Measurements from ENCODE around the gene KIF16B. TPM values are rescaled to one million over a fixed set of nuclear protein-coding genes. Genes with fewer than 3 reads are reported as not detected.

Gene KIF16B
- total RNA-seq, 2 experiments from 2014 or later: 3.2 to 3.4 TPM

GRCh38 chr20:16321291-16321690 lies 252.0 kb downstream of the KIF16B start:
- DNase-seq: no peak
- ChIA-PET CTCF (no interaction called here), POLR2A (no interaction called here)
- Mint-ChIP-seq H3K4me1 (ENCODE audit: low read depth) (no peaks in the 10 kb centered on the region), H3K27ac (no peak overlapping the region), H3K36me3 (ENCODE audit: low read depth) (no peaks in the 10 kb centered on the region), H3K9me3 (ENCODE audit: insufficient read depth) (no peaks in the 10 kb centered on the region), H3K27me3 (ENCODE audit: low read depth) (no peaks in the 10 kb centered on the region), H3K4me3 (no peak overlapping the region)
- ATAC-seq: no peak

GRCh38 chr20:16317445-16318362 lies 255.5 kb downstream of the KIF16B start:
- ATAC-seq: no peak
- Mint-ChIP-seq H3K4me1 (ENCODE audit: low read depth) (no peaks in the 10 kb centered on the region), H3K27me3 (ENCODE audit: low read depth) (no peaks in the 10 kb centered on the region), H3K27ac (no peak overlapping the region), H3K36me3 (ENCODE audit: low read depth) (no peaks in the 10 kb centered on the region), H3K9me3 (ENCODE audit: insufficient read depth) (no peaks in the 10 kb centered on the region), H3K4me3 (no peak overlapping the region)
- DNase-seq: no peak
- ChIA-PET CTCF (no interaction called here), POLR2A (no interaction called here)

DNA sequence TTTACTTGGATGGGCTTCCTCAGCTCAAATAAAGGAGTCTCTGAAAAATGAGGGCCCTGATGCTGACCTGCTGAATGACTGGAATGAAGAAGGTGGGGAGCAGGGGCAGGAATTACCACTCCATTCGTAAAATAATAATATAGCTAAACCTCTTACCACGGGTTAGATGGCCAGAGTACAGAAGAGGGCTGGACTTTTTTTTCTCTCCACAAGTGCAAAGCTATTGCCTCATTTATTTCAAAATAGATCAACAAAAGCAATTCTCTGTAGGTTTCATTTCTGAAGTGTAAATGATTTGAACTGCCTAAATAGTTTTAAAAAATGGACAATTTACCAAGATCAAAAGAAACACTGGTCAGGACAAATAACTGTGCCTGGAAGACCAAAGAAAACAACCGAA lies 256.7 kb downstream of the KIF16B start:
- CTCF ChIA-PET: no interaction called here
- Mint-ChIP-seq H3K36me3 (ENCODE audit: low read depth) (no peaks in the 10 kb centered on the region), H3K4me1 (ENCODE audit: low read depth) (no peaks in the 10 kb centered on the region), H3K27ac (no peak overlapping the region), H3K9me3 (ENCODE audit: insufficient read depth) (peaks cover 5% of the 10 kb centered on the region), H3K4me3 (no peak overlapping the region), H3K27me3 (ENCODE audit: low read depth) (no peaks in the 10 kb centered on the region)
- POLR2A ChIA-PET: no interaction called here
- DNase-seq (no peak), ATAC-seq (no peak)

DNA sequence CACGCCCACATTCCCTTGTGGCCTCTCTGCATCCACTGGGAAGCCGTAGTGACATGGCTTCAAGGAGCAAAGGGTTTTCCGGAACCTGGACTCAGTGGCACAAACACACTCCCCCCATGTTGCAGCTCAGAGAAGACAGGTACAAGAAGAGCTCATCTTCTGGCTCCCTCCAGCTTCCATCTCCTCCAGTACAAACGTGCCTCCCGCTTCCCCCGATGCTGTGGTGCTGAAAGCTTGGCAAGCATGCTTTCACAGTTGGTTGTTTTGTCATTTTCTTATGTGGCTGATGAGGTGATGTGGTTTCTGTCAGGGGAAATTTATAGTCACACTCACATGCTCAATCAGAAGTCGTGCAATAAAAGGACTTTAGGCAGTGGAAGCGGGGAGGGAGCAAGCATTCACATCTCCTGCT lies 258.5 kb downstream of the KIF16B start:
- Mint-ChIP-seq H3K27me3 (ENCODE audit: low read depth) (no peaks in the 10 kb centered on the region), H3K9me3 (ENCODE audit: insufficient read depth) (peaks cover 5% of the 10 kb centered on the region), H3K4me1 (ENCODE audit: low read depth) (no peaks in the 10 kb centered on the region), H3K36me3 (ENCODE audit: low read depth) (no peaks in the 10 kb centered on the region), H3K4me3 (no peak overlapping the region), H3K27ac (no peak overlapping the region)
- ChIA-PET CTCF (no interaction called here), POLR2A (no interaction called here)
- DNase-seq: no peak
- ATAC-seq: no peak

GRCh38 chr20:16314320-16314719 lies 258.9 kb downstream of the KIF16B start:
- ChIA-PET CTCF (no interaction called here), POLR2A (no interaction called here)
- ATAC-seq (no peak), DNase-seq (no peak)
- no peaks in the 10 kb centered on the region for H3K36me3 Mint-ChIP-seq (ENCODE audit: low read depth)
- peaks cover 5% of the 10 kb centered on the region for H3K9me3 Mint-ChIP-seq (ENCODE audit: insufficient read depth)
- no peaks in the 10 kb centered on the region for H3K27me3 Mint-ChIP-seq (ENCODE audit: low read depth)
- no peak overlapping the region for H3K27ac Mint-ChIP-seq
- H3K4me3 Mint-ChIP-seq: no peak overlapping the region
- H3K4me1 Mint-ChIP-seq (ENCODE audit: low read depth): no peaks in the 10 kb centered on the region

- DNase-seq (no peak), ATAC-seq (no peak)
- ChIA-PET CTCF (no interaction called here), POLR2A (no interaction called here)
- Mint-ChIP-seq H3K27me3 (ENCODE audit: low read depth) (no peaks in the 10 kb centered on the region), H3K27ac (no peak overlapping the region), H3K4me1 (ENCODE audit: low read depth) (no peaks in the 10 kb centered on the region), H3K4me3 (no peak overlapping the region), H3K36me3 (ENCODE audit: low read depth) (no peaks in the 10 kb centered on the region), H3K9me3 (ENCODE audit: insufficient read depth) (peaks cover 5% of the 10 kb centered on the region)
Measured at GRCh38 chr20:16313917-16314316, 259.3 kb downstream of the KIF16B start.

GRCh38 chr20:16312998-16313397 lies 260.2 kb downstream of the KIF16B start:
- no peaks in the 10 kb centered on the region for H3K36me3 Mint-ChIP-seq (ENCODE audit: low read depth)
- no peak overlapping the region for H3K27ac Mint-ChIP-seq
- H3K9me3 Mint-ChIP-seq (ENCODE audit: insufficient read depth): peaks cover 5% of the 10 kb centered on the region
- ChIA-PET CTCF (no interaction called here), POLR2A (no interaction called here)
- ATAC-seq (no peak), DNase-seq (no peak)
- H3K4me1 Mint-ChIP-seq (ENCODE audit: low read depth): no peaks in the 10 kb centered on the region
- H3K27me3 Mint-ChIP-seq (ENCODE audit: low read depth): no peaks in the 10 kb centered on the region
- no peak overlapping the region for H3K4me3 Mint-ChIP-seq

DNA sequence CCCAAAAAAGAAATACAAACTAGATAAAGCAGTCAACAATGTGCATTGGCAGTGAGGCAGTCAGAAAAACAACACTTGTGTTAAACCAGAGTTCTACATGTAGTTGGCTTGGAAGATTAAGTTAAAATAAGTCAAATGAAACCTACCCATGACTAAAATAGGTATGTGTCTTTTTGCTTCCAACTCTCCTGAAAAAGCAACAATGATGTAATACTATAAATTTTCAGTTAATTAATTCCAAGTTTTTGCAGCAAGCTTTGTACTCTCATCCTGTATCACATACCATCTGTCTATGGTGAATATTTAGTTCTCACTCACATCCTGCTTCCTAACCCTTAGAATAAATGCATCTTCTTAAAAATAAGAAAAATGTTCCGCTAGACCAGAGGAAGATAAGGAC lies 261.5 kb downstream of the KIF16B start:
- ChIA-PET POLR2A (no interaction called here), CTCF (no interaction called here)
- H3K36me3 Mint-ChIP-seq (ENCODE audit: low read depth): no peaks in the 10 kb centered on the region

GRCh38 chr20:16308754-16309153 lies 264.5 kb downstream of the KIF16B start:
- H3K36me3 Mint-ChIP-seq (ENCODE audit: low read depth): no peaks in the 10 kb centered on the region
- DNase-seq (no peak), ATAC-seq (no peak)
- ChIA-PET POLR2A (no interaction called here), CTCF (no interaction called here)
- no peak overlapping the region for H3K4me3 Mint-ChIP-seq
- H3K27ac Mint-ChIP-seq: no peak overlapping the region
- H3K27me3 Mint-ChIP-seq (ENCODE audit: low read depth): no peaks in the 10 kb centered on the region
- H3K4me1 Mint-ChIP-seq (ENCODE audit: low read depth): no peaks in the 10 kb centered on the region
- peaks cover 9% of the 10 kb centered on the region for H3K9me3 Mint-ChIP-seq (ENCODE audit: insufficient read depth)

More for the DNA sequence above, 261.5 kb downstream of the KIF16B start:
- ATAC-seq: no peak
- Mint-ChIP-seq H3K27ac (no peak overlapping the region), H3K27me3 (ENCODE audit: low read depth) (no peaks in the 10 kb centered on the region), H3K4me1 (ENCODE audit: low read depth) (no peaks in the 10 kb centered on the region), H3K9me3 (ENCODE audit: insufficient read depth) (peaks cover 5% of the 10 kb centered on the region), H3K4me3 (no peak overlapping the region)
- DNase-seq: no peak

- ATAC-seq (no peak), DNase-seq (no peak)
- Mint-ChIP-seq H3K27me3 (ENCODE audit: low read depth) (no peaks in the 10 kb centered on the region), H3K4me3 (no peak overlapping the region), H3K36me3 (ENCODE audit: low read depth) (no peaks in the 10 kb centered on the region), H3K9me3 (ENCODE audit: insufficient read depth) (peaks cover 12% of the 10 kb centered on the region), H3K27ac (no peak overlapping the region), H3K4me1 (ENCODE audit: low read depth) (no peaks in the 10 kb centered on the region)
- ChIA-PET CTCF (no interaction called here), POLR2A (interaction anchor here (0.6 kb wide), 1 partner anchor 933 kb away, joined by 3 read pairs; no protein-coding TSS in a partner anchor)
Measured at GRCh38 chr20:16302818-16303217, 270.4 kb downstream of the KIF16B start.

GRCh38 chr20:16301986-16302385 lies 271.3 kb downstream of the KIF16B start:
- ATAC-seq (no peak), DNase-seq (no peak)
- Mint-ChIP-seq H3K4me3 (no peak overlapping the region), H3K27me3 (ENCODE audit: low read depth) (no peaks in the 10 kb centered on the region), H3K9me3 (ENCODE audit: insufficient read depth) (peaks cover 12% of the 10 kb centered on the region), H3K27ac (no peak overlapping the region), H3K36me3 (ENCODE audit: low read depth) (no peaks in the 10 kb centered on the region), H3K4me1 (ENCODE audit: low read depth) (no peaks in the 10 kb centered on the region)
- ChIA-PET POLR2A (no interaction called here), CTCF (no interaction called here)

- ATAC-seq: no peak
- Mint-ChIP-seq H3K36me3 (ENCODE audit: low read depth) (no peaks in the 10 kb centered on the region), H3K9me3 (ENCODE audit: insufficient read depth) (peaks cover 9% of the 10 kb centered on the region), H3K27me3 (ENCODE audit: low read depth) (no peaks in the 10 kb centered on the region), H3K27ac (no peak overlapping the region), H3K4me3 (no peak overlapping the region), H3K4me1 (ENCODE audit: low read depth) (no peaks in the 10 kb centered on the region)
- POLR2A ChIA-PET: no interaction called here
- CTCF ChIA-PET: no interaction called here
- no peak for DNase-seq
Measured at GRCh38 chr20:16299897-16300296, 273.4 kb downstream of the KIF16B start.

- ChIA-PET CTCF (no interaction called here), POLR2A (interaction anchor here (0.6 kb wide), 1 partner anchor 305 kb away, joined by 4 read pairs; no protein-coding TSS in a partner anchor)
- Mint-ChIP-seq H3K27me3 (ENCODE audit: low read depth) (no peaks in the 10 kb centered on the region), H3K4me1 (ENCODE audit: low read depth) (no peaks in the 10 kb centered on the region), H3K9me3 (ENCODE audit: insufficient read depth) (peaks cover under 1% of the 10 kb centered on the region), H3K4me3 (no peak overlapping the region), H3K36me3 (ENCODE audit: low read depth) (no peaks in the 10 kb centered on the region), H3K27ac (no peak overlapping the region)
- DNase-seq (no peak), ATAC-seq (no peak)
Measured at GRCh38 chr20:16296931-16297330, 276.3 kb downstream of the KIF16B start.

Data from activated CD8-positive, alpha-beta T cell treated with anti-CD3 and anti-CD28 coated beads, Interleukin-2, amount 10 ng/mL, durations not matched to agents 7 days and 5 days (primary cell).